ENCODE measurements around the gene UAP1.

DNA sequence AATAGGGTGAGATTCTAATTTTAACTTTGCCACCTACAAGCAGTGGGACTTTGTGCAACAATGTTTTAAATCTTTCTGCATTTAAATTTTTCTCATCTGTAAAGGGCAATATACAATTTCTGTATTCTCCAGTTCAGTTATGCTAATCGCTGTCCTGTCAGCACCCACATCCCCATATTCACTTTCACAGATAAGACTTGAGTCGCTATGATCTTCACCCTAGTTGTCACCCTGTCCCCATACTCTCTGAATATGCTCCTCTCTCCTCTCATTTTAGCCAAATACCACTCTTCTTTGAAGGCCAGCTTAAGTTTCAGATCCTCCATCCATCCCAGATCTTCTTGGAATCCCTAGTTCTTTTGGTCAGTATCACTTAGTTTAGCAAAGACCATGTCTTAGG is 79.6 kb downstream of the UAP1 start:
- TF ChIP-seq CTCF (IDR thresholded peaks at IDR 0.05) (no peak), POLR2A (IDR thresholded peaks at IDR 0.05) (no peak)

All from thyroid gland (tissue), 4 donors.